BJ (cell line): ENCODE measurements around the gene ANKRD44. TPM values are rescaled to one million over a fixed set of nuclear protein-coding genes. Genes with fewer than 3 reads are reported as not detected.
"Not testable (repeated sequence)": the region's sequence is repeated elsewhere in the genome, so short reads cannot be mapped to it uniquely, and the experiment has no call there.

Experiments used
- CTCF ChIA-PET: fragments of 350-600 bp; formaldehyde crosslinking; extraction: SDS; loops from one replicate; lab custom pipeline; 2021; ENCODE audit warnings: antibody characterized with exemption, inconsistent platforms; lab: Yijun Ruan, JAX
- POLR2A ChIA-PET: fragments of 300-600 bp; sonication (Branson Sonifier 250); formaldehyde crosslinking; extraction: SDS; loops from one replicate; lab custom pipeline; 2021; ENCODE audit warnings: antibody characterized with exemption; lab: Charles Lee
- DNase-seq: peaks from one replicate; pipeline ENCODE4 v3.0.0-alpha.2; 2011; ENCODE audit warnings: low read depth
- H3K27me3 ChIP-seq: 2 replicates; pipeline ENCODE4 v1.6.0; 2011; ENCODE audit warnings: low read length; ENCODE audit not compliant: control insufficient read depth, insufficient read depth
- H3K36me3 ChIP-seq: 2 replicates; pipeline ENCODE4 v1.5.1; 2011; ENCODE audit warnings: low read length; ENCODE audit not compliant: control insufficient read depth, insufficient read depth
- H3K4me3 ChIP-seq: 2 replicates; pipeline ENCODE4 v1.5.1; 2011; ENCODE audit warnings: low read depth, mild to moderate bottlenecking, control low read depth, low read length
- CTCF ChIP-seq: IDR thresholded peaks from 2 replicates; pipeline ENCODE4 v1.5.1; 2011; ENCODE audit warnings: low read depth, mild to moderate bottlenecking, control low read depth, inconsistent platforms, low read length, moderate library complexity; ENCODE audit not compliant: insufficient read depth
- polyA plus RNA-seq: library from polyadenylated mRNA; depleted of rRNA; stranded (reverse); fragments of >200 nt; gene quantifications from 2 replicates; pipeline ENCODE4 v1.2.3, GENCODE V29; 2011

The ANKRD44 gene
- polyA plus RNA-seq, 1 experiment = 12.4 TPM

GRCh38 chr2:197069958-197070357, 240.6 kb downstream of the ANKRD44 start:
- POLR2A ChIA-PET = no interaction called here
- no peak for DNase-seq

GRCh38 chr2:197062574-197062973, 248.0 kb downstream of the ANKRD44 start:
- H3K36me3 ChIP-seq, H3K4me3 ChIP-seq, CTCF ChIA-PET, H3K27me3 ChIP-seq, POLR2A ChIA-PET, DNase-seq: not testable (repeated sequence)

More at GRCh38 chr2:197069958-197070357, 240.6 kb downstream of the ANKRD44 start:
- Histone ChIP-seq H3K36me3 (no peaks in the 10 kb centered on the region), H3K4me3 (no peak overlapping the region), H3K27me3 (no peaks in the 10 kb centered on the region)
- CTCF ChIA-PET = no interaction called here
- TF ChIP-seq CTCF = no peak

- H3K36me3 ChIP-seq = no peaks in the 10 kb centered on the region
- H3K4me3 ChIP-seq = no peak overlapping the region
- DNase-seq = no peak
- CTCF ChIA-PET = interaction anchor here (2.1 kb wide), 1 partner anchor 14 kb away, joined by 4 read pairs; no protein-coding TSS in a partner anchor
- POLR2A ChIA-PET = no interaction called here
- H3K27me3 ChIP-seq = no peaks in the 10 kb centered on the region
- TF ChIP-seq CTCF = no peak
Observed at GRCh38 chr2:197059477-197059876, 251.1 kb downstream of the ANKRD44 start.

GRCh38 chr2:197058777-197059300, 251.7 kb downstream of the ANKRD44 start:
- H3K27me3 ChIP-seq = no peaks in the 10 kb centered on the region
- no peak for DNase-seq
- CTCF ChIA-PET = no interaction called here
- POLR2A ChIA-PET = no interaction called here
- H3K36me3 ChIP-seq = no peaks in the 10 kb centered on the region
- no peak overlapping the region for H3K4me3 ChIP-seq
- TF ChIP-seq CTCF = no peak

GRCh38 chr2:197057959-197058358, 252.6 kb downstream of the ANKRD44 start:
- ChIA-PET CTCF (no interaction called here), POLR2A (no interaction called here)
- TF ChIP-seq CTCF = no peak
- H3K36me3 ChIP-seq = no peaks in the 10 kb centered on the region
- H3K27me3 ChIP-seq = no peaks in the 10 kb centered on the region
- H3K4me3 ChIP-seq = no peak overlapping the region
- DNase-seq = no peak

- ChIA-PET POLR2A (no interaction called here), CTCF (no interaction called here)
- Histone ChIP-seq H3K4me3 (no peak overlapping the region), H3K27me3 (no peaks in the 10 kb centered on the region), H3K36me3 (no peaks in the 10 kb centered on the region)
- no peak for TF ChIP-seq CTCF
- DNase-seq = no peak
Observed at GRCh38 chr2:197055045-197055444, 255.5 kb downstream of the ANKRD44 start.
